ENCODE data around the gene CBX1.
"Not testable (repeated sequence)": the region's sequence is repeated elsewhere in the genome, so short reads cannot be mapped to it uniquely, and the experiment has no call there.

The CBX1 gene

DNA sequence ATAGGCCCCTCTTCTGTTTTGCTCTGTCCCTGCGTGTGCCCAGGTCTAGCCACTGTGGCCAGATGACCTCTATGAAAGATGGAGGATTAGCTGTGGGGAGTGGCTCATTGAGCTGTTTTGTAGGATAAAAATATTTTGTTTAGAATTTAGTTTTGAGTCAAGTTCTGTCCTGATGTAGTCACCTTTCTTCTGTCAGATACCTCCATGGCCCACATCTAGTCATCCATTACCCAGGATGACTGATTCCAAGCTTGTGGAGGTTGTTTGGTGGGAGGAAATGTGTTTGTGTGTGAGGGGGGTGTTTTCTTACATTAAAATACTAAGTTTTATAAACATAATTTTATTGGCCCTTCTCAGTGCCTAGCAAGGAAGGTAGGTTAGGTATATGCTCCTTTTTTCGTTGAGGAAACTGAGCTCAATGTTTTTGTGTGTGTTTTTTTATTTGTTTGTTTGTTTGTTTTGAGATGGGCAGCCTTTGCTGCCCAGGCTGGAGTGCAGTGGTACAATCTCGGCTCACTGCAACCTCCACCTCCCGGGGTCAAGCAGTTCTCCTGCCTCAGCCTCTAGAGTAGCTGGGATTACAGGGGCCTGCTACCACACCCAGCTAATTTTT is 22.6 kb upstream of the CBX1 start:
- no peak for DNase-seq (ENCODE audit: low read depth, low spot score)

DNA sequence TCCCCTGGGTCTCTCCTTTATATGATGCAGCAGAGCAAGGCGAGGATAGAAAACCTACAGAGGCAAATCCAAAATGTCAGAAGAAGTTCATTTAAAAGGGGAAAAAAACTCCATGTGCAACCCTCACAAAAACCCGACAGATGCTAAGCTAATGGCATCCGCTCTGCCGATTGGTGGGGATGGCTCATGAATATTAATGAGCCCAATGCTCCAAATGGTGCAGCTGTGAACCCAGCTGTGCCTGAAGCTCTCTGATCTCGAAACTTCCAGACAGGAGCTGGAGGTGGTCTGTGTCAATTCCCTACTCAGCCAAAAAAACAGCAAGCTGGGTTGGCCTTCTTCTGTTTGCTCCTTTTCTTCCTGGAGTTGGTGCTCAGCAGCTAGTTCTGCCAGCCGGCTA is 21.8 kb upstream of the CBX1 start:
- DNase-seq (ENCODE audit: low read depth, low spot score): no peak

DNA sequence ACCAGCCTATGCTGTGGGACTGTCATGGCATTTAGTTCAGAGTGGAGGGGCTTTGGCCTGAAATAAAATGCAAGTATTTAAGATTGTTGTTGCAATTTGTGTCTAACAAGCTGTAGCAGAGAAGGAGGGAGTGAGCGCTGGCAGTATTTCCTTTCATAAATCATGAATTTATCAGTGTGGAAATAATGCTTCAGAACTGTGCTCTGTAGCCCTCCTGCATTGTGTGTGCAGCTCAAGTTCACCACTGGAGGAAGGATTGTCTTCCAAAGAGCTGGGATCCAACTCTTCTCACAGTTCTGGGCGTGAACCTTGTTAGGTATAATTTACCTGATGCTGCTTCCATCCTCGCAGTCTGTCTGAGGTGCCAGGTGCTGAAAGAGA is 21.4 kb upstream of the CBX1 start:
- DNase-seq (ENCODE audit: low read depth, low spot score): no peak

DNA sequence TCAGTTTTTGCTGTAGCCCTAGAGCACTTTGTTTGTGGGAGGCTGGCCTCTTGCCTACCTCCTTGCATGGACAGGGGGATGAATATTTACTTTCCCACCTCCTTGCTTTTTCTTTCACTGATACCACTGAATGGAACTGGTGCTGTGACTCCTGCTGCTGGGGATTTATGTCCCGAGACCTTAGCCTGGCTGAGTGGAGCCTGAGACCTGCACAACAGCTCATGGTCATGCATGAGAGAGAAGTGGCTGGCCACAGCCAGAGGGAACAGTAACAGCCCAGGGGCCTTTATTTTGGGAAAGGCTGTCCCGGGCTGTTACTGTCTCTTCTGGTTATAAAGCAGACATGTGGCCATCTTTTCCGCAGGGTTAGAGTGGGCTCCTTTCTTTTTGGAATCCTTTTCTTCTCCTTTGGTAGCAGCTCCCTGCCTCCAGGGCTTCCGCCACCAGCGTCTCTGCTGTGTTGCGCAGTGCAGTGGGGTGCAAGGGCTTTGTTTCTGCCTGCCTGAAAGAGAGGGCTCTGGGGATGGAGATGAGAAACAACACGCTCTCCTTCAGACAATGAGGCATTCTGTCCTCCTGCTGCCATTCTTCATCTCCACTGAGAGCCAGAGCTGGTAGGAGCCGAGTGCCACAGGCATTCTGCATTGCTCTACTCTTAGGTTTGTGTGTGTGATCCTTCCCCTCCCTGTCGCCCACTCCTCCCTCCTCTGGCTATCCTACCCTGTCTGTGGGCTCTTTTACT is 20.8 kb upstream of the CBX1 start:
- no peak for DNase-seq (ENCODE audit: low read depth, low spot score)

DNA sequence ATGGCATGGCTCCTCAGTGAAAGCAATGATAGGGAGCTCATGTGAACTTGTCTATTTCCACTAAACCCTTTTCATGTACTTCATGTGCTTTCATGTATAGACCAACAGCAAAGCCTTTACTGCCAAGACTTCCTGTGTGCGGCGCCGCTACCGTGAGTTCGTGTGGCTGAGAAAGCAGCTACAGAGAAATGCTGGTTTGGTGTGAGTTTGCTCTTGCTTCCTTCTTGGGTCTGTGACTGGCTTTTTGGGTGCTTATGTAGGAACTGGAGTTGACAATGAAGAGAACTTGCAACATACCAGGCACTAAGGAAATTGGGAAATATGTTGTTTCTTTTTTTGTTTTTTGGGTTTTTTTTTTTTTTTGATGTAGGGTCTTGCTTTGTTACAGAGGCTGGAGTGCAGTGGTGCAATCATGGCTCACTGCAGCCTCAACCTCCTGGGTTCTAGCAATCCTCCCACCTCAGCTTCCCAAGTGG is 12.0 kb upstream of the CBX1 start:
- DNase-seq (ENCODE audit: low read depth, low spot score): no peak

DNA sequence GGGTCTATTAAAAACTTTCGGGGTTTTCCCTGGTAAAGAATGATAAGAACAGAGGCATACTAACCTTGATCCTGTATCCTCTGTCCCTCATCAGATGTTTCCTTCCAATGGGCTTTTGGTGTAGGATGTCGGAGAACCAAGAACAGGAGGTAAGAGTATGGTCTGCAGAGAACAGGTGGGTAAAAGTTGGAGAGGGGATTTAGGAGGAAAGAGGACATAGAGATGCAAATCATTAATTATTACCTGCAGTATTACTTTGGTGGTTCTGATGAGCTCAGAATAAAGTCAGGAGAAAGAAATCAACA is 10.6 kb upstream of the CBX1 start:
- no peak for DNase-seq (ENCODE audit: low read depth, low spot score)

DNA sequence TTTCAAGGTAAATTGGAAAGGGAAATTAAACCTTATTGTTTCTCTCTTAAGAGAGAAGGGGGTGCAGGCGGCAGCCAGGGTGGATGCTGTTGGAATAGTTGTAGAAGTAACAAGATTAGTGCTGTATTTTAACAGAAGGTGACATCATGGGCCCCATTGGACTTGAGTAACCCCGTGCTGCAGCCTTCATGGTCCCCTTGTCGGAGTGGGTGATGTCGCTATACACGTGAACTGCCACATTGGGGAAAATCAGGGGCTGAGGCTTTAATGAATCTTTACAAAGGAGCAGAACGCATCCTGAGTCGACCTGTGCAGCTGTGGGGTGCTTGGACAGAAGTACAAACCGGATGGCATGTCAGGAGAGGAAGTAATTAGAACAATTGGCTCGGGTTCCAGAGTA is 9.5 kb upstream of the CBX1 start:
- DNase-seq (ENCODE audit: low read depth, low spot score): no peak

DNA sequence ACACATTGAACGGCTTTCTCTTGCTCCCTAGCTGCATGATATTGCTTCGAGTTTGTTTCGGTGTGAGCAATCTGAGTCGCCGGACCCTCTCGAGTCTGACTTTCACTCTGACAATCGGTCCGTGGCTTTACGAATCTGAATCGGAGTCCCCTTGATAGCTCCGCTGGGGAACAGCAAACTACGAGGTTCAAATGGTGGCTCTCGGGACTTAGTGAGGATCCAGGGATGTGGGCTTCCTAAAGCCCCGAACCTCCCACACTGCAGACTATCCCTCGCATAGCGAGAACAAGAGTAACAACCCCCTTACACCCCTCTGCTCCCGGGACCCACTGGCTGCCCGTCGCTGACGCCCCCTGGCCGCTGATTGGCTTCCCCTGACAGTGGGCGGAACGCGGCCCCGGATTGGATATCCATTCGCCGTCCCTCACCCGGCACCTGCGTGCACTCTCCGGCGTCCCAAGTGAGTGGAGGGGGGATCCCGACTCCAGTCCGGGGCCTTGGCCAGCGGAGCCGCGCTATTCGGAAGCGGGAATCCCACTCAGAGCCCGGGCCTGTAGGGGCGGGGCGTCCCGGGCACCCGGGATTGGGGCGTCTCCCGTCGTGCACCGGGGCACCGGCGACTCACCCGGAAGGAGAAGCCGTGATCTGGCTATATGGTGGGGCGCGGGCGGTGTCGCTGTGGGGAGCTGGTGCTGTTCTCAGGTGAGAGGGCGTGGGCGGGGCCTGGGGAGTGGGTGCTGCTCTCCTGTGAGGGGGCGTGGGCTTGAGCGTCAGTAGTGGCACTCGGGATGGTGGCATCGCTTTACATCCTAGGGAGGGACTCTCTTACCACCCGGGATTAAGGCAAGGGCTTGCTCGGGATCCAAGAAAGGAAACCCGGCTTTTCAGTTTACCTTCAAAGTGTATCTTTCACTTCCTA is 6.1 kb upstream of the CBX1 start, which contains the start of gene SNX11:
Gene SNX11, plus strand, starts transcription at position 630 of the 919 bp plus-strand sequence. CDS start 4,278 bp downstream, outside the sequence.
- DNase-seq (ENCODE audit: low read depth, low spot score): peak; percentile 84

DNA sequence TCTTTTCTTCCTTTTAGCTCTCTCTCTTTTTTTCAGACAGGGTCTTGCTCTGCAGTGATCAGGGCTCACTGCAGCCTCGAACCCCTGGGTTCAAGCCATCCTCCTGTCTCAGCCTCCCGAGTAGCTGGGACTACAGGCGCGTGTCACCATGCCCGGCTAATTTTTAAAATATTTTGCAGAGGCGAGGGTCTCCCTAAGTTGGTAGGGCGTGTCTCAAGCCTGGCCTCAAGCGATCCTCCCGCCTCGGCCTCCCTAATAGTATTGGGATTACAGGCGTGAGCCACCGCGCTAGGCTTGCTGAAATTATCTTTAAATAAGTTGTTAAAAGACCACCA is 5.5 kb upstream of the CBX1 start:
- no peak for DNase-seq (ENCODE audit: low read depth, low spot score)

DNA sequence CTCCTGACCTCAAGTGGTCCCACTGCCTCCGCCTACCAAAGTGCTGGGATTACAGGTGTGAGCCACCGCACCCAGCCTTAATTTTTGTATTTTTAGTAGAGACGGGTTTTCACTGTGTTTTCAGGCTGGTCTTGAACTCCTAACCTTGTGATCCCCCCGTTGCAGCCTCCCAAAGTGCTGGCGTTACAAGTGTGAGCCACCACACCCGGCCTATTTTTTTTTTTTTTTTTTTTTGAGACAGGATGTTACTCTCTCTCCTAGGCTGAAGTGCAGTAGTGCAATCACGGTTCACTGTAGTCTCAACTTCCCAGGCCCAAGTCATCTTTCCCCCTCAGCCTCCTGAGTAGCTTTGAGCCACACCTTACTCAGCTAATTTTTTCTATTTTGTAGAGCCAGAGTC is 3.2 kb upstream of the CBX1 start:
- no peak for DNase-seq (ENCODE audit: low read depth, low spot score)

DNA sequence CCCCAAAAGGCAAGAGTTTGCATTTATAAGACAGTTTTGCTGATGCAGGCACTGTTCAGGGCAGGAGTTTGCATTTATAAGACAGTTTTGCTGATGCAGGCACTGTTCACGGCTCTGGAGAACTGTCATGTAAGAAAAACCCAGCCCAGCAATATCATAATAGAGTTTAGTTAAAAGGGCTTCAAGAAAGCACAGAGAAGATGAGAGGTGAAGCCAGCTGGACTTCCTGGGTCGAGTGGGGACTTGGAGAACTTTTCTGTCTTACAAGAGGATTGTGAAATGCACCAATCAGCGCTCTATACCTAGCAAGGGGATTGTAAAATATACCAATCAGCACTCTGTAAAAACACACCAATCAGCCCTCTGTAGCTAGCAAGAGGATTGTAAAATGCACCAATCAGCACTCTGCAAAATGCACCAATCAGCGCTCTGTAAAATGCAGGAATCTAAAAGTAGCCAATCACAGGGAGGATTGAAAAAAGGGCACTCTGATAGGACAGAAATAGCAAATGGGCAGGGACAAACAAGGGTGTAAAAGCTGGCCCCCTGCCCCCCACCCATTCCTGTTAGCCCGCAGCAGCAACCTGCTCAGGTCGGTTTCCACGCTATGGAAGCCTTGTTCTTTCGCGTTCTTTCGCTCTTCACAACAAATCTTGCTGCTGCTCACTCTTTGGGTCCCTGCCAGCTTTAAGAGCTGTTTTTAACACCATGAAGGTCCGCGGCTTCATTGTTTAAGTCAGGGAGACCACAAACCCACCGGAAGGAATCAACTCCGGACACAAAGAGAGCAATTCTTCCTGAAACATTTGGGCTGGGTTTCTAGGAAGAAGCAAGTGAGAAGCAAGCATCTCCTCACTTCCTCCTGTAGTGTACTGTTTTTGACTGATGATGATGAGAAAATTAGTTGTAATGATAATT is 1.8 kb upstream of the CBX1 start:
- DNase-seq (ENCODE audit: low read depth, low spot score): no peak

DNA sequence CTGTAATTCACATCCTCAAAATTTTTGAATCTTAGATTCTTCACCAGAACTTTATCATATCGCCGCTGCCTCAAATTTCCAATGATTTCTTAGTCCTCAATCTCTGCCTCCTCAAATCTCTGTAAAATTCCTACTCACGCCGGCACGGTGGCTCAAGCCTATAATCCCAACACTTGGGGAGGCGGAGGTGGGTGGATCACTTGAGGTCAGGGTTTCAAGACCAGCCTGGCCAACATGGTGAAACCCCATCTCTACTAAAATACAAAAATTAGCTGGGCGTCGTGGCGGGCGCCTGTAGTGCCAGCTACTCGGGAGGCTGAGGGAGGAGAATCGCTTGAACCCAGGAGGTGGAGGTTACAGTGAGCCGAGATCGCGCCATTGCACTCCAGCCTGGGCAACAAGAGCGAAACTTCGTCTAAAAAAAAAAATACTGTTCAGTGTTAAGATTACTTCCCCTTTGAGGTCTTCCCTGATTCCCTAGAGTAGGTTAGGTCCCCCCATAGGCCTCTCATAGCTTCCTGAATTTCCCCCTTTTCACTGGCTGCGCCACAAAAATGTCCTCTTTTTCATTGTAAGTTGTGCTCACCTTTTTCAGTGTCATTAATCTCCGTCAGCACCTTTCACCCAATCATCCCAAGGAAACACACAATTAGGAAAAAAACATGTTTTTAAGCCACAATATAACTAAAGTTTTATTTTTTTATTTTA is 919 bp upstream of the CBX1 start:
- no peak for DNase-seq (ENCODE audit: low read depth, low spot score)

DNA sequence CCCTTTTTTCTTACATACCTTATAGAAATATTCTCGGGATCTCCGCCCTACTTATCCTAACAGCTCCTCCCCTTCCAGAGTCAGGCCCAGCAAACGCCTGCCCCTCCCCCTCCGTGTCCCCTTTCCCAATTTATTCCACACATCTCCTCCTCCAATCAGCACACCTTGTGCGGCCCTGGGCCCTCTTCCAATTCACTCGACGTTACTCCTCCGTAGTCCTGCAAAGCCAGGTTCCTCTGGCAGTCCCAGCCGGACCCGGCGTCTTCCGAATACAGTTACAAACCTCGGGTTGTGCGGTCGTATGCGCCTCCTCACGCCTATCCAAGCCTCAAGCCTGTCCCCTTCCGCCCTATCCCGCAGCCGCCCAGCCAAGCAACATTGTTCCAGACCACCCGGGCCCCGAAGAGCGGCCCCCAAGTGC is 677 bp downstream of the CBX1 start:
- no peak for DNase-seq (ENCODE audit: low read depth, low spot score)

DNA sequence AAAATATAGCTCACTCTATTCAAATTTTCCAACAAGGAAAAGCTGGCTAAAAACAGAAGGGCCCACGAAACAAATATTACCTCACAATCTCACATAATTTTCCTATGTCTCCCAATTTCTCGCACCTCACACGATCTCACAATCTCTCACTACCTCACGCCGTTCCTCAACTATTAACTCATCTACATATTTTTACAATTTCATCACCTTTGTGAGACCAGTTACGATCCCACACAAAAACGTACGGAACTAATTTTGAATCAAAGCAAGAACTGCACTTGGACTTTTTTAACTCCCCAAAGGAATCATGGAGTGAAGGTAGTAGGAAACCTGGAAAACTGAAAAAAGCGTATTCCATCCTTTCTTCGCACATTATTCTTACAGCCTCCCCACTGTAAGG is 1.1 kb downstream of the CBX1 start:
- DNase-seq (ENCODE audit: low read depth, low spot score): no peak

DNA sequence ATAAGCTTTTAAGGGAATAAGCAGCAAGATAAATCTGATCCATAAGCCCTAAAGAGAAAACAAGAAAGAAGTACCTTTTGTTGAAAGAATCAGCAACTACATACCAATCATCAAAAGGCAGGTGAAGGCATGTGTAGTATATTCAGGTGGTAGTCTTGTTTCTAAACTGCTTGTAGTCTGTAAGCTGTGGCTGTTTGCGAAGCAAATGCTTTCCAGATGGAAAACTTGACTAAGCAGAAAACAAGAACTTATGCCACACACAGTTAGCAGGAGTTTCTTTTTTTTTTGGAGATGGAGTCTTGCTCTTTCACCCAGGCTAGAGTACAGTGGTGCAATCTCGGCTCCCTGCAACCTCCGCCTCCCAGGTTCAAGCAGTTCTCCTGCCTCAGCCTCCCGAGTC is 5.7 kb downstream of the CBX1 start:
- DNase-seq (ENCODE audit: low read depth, low spot score): no peak

DNA sequence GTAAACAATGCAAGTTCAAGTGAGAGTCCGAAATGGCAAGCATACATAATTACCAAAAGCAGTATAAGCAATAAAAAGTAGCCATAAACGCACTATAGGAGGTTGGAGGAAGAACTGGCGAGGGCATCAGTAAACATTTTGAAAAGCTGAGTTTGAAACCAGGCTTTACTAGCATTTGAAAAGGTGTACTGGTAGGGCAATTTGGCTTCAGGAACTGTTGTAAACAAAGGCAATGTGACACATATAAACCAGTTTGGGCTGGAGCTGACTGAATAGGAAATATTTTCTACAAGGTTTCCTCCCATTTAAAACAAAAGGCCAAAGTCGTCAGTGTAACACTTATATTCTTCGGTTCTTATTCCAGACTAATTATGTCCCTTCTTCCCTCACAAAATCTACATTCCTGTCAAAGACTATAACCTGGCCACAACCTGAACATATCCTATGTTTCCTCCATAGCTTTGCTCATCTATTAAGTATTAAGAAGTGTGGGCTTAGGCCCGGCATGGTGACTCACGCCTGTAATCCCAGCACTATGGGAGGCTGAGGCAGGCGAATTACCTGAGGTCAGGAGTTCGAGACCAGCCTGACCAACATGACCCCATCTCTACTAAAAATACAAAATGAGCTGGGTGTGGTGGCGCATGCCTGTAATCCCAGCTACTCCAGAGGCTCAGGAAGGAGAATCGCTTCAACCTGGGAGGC is 7.8 kb downstream of the CBX1 start:
- no peak for DNase-seq (ENCODE audit: low read depth, low spot score)

DNA sequence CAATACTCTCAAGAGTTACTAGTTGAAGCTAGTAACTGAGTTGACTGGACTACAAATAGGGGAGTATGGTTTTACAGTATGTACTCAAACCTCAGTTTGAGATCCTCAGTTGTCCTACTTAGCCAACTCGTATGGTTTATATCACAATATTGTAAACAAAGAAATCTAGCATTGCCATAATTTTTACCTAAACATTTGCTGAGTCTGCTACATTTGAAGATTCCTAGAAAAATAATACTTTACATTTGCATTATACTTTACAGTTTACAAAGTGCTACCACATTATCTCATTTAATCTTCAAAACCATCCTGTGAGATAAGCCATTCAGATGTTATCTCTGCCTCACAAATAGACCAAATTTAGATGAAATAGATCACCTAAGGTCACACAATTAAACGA is 16.3 kb downstream of the CBX1 start:
- DNase-seq (ENCODE audit: low read depth, low spot score): no peak

DNA sequence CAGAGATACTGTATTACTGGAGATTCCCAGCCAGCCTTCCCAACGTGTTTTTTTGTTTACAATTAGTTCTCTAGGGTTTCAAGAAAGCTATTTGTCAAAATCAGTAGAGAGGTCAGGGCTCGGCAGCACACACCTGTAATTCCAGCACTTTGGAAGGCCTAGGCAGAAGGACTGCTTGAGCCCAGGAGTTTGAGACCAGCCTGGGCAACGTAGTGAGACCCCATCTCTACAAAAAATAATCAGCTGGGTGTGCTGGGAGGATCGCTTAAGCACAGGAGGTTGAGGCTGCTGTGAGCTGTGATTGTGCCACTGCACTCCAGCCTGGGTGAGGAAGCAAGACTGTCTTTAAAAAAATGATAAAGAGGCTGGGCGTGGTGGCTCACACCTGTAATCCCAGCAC is 19.4 kb downstream of the CBX1 start:
- DNase-seq (ENCODE audit: low read depth, low spot score): no peak

DNA sequence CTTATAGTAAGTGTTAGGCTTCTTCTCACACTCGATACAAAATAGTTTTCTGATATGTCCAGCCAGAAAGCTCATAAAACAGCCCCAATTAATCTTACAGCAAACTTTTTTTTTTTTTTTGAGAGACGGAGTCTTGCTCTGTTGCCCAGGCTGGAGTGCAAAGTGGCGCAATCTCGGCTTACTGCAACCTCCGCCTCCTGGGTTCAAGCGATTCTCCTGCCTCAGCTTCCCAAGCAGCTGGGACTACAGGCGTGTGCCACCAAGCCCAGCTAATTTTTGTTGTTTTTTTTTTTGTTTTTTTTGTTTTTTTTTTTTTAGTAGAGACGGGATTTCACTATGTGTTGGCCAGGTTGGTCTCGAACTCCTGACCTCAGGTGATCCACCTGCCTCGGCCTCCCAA is 24.1 kb downstream of the CBX1 start:
- DNase-seq (ENCODE audit: low read depth, low spot score): not testable (repeated sequence)

DNA sequence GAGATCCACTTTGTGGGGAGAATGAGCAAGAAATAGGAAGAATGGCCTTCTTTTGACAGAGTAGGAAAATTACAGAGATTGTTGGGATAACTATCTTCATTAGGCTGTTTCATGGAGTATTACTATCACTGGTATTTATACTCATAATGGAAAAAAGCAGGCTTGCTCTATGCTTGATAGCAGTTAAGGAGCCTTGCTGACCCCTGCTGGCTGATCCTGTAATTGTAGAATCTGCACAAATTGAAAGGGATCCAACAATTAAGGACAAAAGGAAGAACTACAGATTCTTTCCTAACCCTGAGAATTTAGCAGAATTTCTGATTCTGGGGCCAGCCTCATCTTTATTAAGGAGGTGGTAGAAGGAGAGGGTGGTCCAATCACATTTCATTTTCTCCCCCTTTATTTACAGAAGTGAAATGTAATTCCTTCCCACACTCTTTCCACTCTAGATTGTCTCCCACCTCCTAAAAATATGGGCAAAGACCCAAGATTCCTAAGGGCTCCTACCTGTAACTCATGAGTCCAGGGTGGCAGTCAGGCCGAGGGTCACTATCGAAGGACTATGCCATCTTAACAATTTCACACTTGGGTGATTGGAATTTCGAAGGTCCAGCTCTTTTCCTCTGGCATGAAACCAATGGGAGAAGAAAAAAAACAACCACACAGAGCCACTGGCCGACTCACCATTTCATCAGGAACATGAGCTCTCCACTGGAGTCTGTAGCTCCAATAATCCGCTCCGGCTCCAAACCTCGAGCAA is 26.8 kb downstream of the CBX1 start:
- peak; percentile 45 for DNase-seq (ENCODE audit: low read depth, low spot score)

Measured in activated naive CD8-positive, alpha-beta T cell treated with anti-CD3 and anti-CD28 coated beads, Interleukin-2, amount 50 U/mL, for 16 hours (primary cell).